ENCODE measurements around the gene SF3B3. TPM values are rescaled to one million over a fixed set of nuclear protein-coding genes. Genes with fewer than 3 reads are reported as not detected.

Gene SF3B3
- total RNA-seq, 1 donor from 2014 or later: 631 TPM

GRCh38 chr16:70576431-70577255, 53.0 kb downstream of the SF3B3 start:
- H3K27ac Mint-ChIP-seq (ENCODE audit: unreplicated experiment): no peak overlapping the region
- no peaks in the 10 kb centered on the region for H3K9me3 Mint-ChIP-seq

GRCh38 chr16:70577256-70577698, 53.7 kb downstream of the SF3B3 start:
- H3K27ac Mint-ChIP-seq (ENCODE audit: unreplicated experiment): no peak overlapping the region
- peak overlapping the region; percentile 38 for H3K4me3 Mint-ChIP-seq
- TF ChIP-seq CTCF (conservative IDR thresholded peaks at IDR 0.05): no peak

More at GRCh38 chr16:70576431-70577255, 53.0 kb downstream of the SF3B3 start:
- no peak for DNase-seq (ENCODE audit: low read depth, low spot score)
- Mint-ChIP-seq H3K4me1 (no peaks in the 10 kb centered on the region), H3K36me3 (ENCODE audit: low read depth) (peaks cover 12% of the 10 kb centered on the region), H3K4me3 (peak overlapping the region; percentile 38), H3K27me3 (ENCODE audit: low read depth) (peaks cover 3% of the 10 kb centered on the region)
- no peak for TF ChIP-seq CTCF (conservative IDR thresholded peaks at IDR 0.05)

GRCh38 chr16:70578035-70578434, 54.4 kb downstream of the SF3B3 start:
- H3K36me3 Mint-ChIP-seq (ENCODE audit: low read depth): peaks cover 2% of the 10 kb centered on the region
- no peak overlapping the region for H3K4me3 Mint-ChIP-seq
- H3K27me3 Mint-ChIP-seq (ENCODE audit: low read depth): peaks cover 3% of the 10 kb centered on the region
- H3K9me3 Mint-ChIP-seq: no peaks in the 10 kb centered on the region
- DNase-seq (ENCODE audit: low read depth, low spot score): no peak
- TF ChIP-seq CTCF (conservative IDR thresholded peaks at IDR 0.05): no peak
- H3K4me1 Mint-ChIP-seq: no peaks in the 10 kb centered on the region
- H3K27ac Mint-ChIP-seq (ENCODE audit: unreplicated experiment): no peak overlapping the region

More at GRCh38 chr16:70577256-70577698, 53.7 kb downstream of the SF3B3 start:
- Mint-ChIP-seq H3K9me3 (no peaks in the 10 kb centered on the region), H3K4me1 (no peaks in the 10 kb centered on the region), H3K27me3 (ENCODE audit: low read depth) (peaks cover 3% of the 10 kb centered on the region), H3K36me3 (ENCODE audit: low read depth) (peaks cover 8% of the 10 kb centered on the region)
- no peak for DNase-seq (ENCODE audit: low read depth, low spot score)

GRCh38 chr16:70579248-70579647, 55.6 kb downstream of the SF3B3 start:
- no peak overlapping the region for H3K27ac Mint-ChIP-seq (ENCODE audit: unreplicated experiment)
- DNase-seq (ENCODE audit: low read depth, low spot score): no peak
- H3K4me1 Mint-ChIP-seq: no peaks in the 10 kb centered on the region
- H3K36me3 Mint-ChIP-seq (ENCODE audit: low read depth): no peaks in the 10 kb centered on the region
- TF ChIP-seq CTCF (conservative IDR thresholded peaks at IDR 0.05): no peak
- peaks cover 3% of the 10 kb centered on the region for H3K27me3 Mint-ChIP-seq (ENCODE audit: low read depth)
- peak overlapping the region; percentile 47 for H3K4me3 Mint-ChIP-seq
- H3K9me3 Mint-ChIP-seq: no peaks in the 10 kb centered on the region

- no peaks in the 10 kb centered on the region for H3K36me3 Mint-ChIP-seq (ENCODE audit: low read depth)
- H3K27ac Mint-ChIP-seq (ENCODE audit: unreplicated experiment): no peak overlapping the region
- no peaks in the 10 kb centered on the region for H3K9me3 Mint-ChIP-seq
- no peaks in the 10 kb centered on the region for H3K4me1 Mint-ChIP-seq
- peak overlapping the region; percentile 56 for H3K4me3 Mint-ChIP-seq
- TF ChIP-seq CTCF (conservative IDR thresholded peaks at IDR 0.05): no peak
- DNase-seq (ENCODE audit: low read depth, low spot score): no peak
- H3K27me3 Mint-ChIP-seq (ENCODE audit: low read depth): peaks cover 3% of the 10 kb centered on the region
Observed at GRCh38 chr16:70579648-70580630, 56.3 kb downstream of the SF3B3 start.
